Dermis microvascular lymphatic vessel endothelial cell (primary cell): ENCODE results near the gene ANKRD44. TPM values are rescaled to one million over a fixed set of nuclear protein-coding genes. Genes with fewer than 3 reads are reported as not detected.

ENCODE experiments used
- DNase-seq, 2 donors: peaks; one replicate each; pipeline versions ENCODE4 v3.0.0 to v3.0.0-alpha.2; 2010; ENCODE audit warnings: low read depth in 2 of 2
- total RNA-seq: library from RNA; depleted of rRNA; stranded (reverse); fragments of >200 nt; gene quantifications from 2 replicates; pipeline ENCODE4 v1.2.1, GENCODE V29; 2014

The ANKRD44 gene
- total RNA-seq, 1 donor from 2014 or later: 3.6 TPM

DNA sequence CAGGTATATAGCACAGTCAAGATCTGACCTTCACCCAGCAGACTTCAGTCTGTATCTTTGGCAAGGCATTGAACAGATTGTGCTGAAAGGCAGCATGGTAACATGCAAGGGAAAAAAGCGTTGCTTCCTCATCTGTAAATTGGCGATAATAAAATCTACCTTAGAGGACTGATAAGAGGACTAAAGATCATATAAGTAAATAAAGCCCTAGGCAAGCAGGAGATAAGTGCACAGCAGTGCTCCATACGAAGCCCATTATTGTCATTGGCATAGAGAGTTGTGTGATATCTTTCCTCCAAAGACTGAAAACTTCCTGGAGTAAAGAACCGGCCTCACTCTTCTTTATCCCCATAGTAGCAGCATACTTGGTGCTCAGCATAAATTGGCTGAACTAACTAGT is 162.6 kb downstream of the ANKRD44 start:
- no peak for DNase-seq

- DNase-seq: no peak
Measured at GRCh38 chr2:197146995-197147394, 163.6 kb downstream of the ANKRD44 start.

- DNase-seq: no peak
Measured at GRCh38 chr2:197145471-197146056, 165.0 kb downstream of the ANKRD44 start.

DNA sequence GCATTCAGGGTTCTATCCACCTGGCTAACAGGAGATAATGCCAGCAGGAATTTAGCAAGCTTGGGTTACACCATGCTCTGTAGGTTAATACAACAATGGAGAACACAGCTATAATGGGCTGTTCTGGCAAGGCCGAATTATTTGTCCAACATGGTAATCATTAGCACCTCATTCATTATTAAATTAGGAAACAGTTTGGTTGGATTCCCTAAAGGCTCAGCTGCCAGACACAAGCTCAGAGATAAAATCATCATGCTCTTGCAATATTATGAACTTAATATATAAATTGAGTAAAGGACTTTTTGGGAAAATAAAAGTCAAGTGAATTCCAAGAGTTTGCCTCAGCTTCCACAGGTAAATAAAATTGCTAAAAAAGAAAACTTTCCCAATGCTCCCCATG is 166.4 kb downstream of the ANKRD44 start:
- DNase-seq: no peak

GRCh38 chr2:197141702-197142473 is 168.7 kb downstream of the ANKRD44 start:
- no peak for DNase-seq

DNA sequence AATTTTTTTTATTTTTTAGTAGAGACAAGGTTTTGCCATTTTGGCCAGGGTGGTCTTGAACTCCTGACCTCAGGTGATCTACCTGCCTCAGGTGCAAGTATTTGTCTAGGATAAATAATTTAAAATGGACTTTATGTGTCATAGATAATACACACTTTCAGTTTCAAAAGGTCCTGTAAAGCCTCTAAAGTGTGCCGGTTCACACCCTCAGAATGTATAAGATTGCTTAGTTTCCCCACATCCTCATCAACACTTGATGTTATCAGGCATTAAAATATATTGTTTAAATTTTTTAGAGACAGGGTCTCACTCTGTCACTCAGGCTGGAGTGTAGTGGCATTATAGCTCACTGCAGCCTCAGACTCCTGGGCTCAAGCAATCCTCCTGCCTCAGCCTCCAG is 170.5 kb downstream of the ANKRD44 start:
- DNase-seq: no peak

DNA sequence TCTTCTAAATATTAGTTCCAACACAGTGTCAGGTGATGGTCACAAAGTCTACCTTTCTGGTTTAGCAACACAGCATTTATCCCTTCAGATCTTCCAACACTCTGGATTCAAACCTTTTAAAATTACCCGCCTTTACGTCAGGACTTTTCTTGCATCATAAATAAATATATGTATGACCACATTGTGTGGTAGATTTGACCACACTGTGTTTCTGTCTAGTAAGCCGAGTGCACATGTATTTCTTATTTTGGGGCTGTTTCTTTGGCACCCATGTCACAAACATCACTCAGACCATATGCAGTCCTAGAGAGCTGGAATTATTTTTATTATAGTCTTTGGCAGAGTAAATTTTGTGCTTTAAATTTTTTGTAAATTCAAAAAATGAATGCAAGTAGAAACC is 172.1 kb downstream of the ANKRD44 start:
- no peak for DNase-seq

DNA sequence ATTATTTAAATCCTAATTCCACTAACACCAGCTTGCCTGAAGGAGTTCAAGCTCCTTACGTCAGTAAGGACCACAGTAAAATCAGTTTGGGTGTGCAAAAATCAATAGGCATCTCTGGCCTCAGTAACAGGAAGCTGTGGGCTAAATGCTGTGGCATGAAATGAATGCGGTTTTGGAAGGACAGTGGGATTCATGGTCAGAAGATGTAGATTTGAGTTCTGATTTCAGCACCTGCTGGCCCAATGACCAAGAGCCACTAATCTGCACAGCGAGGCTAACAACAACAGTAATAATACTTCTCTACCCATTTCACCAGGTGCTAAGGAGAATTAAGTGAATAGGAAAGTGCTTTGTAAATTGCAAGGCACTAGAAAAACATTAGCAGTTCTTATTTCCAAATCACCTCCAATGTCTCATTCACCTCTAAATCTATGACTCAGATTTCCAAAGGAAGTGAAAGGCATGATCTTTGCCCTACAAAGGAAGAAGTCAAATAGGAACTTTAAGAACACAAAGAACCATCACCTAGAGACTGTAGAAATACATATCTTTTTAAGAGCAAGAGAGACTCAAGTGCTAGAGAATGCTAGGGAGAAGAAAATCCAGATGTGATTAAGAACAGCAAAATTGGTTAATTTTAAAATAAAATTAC is 172.6 kb downstream of the ANKRD44 start:
- DNase-seq: peak in 1 of 2 donors; percentile 69

DNA sequence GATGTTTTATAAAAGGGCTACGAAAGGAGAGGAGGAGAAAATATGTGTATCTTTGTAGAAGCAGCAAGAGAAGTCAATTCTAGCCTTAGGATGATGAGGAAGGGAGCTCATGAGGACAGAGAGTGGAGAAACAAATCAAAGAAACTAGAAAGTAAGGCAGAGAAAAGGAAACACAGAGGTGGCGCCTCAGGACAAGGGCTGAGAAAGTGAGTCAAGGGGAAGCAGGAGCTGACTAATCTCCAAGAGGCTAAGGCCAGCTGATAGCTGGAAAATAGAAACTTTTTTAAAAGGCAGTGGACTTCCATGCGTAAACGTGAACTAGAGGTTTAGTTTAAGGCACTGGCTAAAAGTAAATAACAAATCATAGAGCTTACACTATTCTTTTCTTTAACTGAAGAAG is 173.3 kb downstream of the ANKRD44 start:
- DNase-seq: peak in 1 of 2 donors; percentile 70

GRCh38 chr2:197136452-197136851 is 174.1 kb downstream of the ANKRD44 start:
- no peak for DNase-seq

DNA sequence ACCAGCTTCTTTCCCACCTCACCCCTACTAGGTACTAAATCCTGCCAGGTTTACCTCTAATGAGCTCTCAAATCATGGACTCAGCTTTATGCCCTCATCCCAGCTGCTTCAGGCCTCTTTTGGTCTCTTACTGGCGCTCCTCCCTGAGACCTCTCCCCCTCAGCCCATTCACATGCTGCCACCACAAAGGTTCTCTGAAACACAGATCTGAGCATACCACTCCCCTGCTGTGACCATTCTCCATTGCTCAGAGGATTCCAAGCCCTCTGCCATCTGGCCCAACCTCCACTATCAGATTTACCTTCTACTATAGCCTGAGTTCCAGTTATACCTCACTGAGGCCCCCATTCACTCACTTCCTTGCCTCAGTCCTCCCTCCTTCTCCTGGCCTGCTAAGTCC is 174.8 kb downstream of the ANKRD44 start:
- DNase-seq: no peak

GRCh38 chr2:197134206-197134605 is 176.4 kb downstream of the ANKRD44 start:
- no peak for DNase-seq

GRCh38 chr2:197131558-197131855 is 179.1 kb downstream of the ANKRD44 start:
- DNase-seq: no peak

GRCh38 chr2:197130318-197130717 is 180.3 kb downstream of the ANKRD44 start:
- DNase-seq: no peak

- no peak for DNase-seq
Measured at GRCh38 chr2:197128897-197129296, 181.7 kb downstream of the ANKRD44 start.

DNA sequence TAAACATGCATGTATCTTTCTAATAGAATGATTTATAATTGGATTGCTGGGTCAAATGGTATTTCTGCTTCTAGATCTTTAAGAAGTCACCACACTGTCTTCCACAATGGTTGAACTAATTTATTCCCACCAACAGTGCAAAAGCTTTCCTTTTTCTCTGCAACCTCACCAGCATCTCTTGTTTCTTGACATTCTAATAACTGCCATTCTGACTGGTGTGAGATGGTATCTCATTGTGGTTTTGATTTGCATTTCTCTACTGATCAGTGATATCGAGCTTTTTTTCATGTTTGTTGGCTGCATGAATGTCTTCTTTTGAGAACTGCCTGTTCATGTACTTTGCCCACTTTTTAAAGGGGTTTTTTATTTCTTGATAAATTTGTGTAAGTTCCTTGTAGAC is 182.5 kb downstream of the ANKRD44 start:
- no peak for DNase-seq

DNA sequence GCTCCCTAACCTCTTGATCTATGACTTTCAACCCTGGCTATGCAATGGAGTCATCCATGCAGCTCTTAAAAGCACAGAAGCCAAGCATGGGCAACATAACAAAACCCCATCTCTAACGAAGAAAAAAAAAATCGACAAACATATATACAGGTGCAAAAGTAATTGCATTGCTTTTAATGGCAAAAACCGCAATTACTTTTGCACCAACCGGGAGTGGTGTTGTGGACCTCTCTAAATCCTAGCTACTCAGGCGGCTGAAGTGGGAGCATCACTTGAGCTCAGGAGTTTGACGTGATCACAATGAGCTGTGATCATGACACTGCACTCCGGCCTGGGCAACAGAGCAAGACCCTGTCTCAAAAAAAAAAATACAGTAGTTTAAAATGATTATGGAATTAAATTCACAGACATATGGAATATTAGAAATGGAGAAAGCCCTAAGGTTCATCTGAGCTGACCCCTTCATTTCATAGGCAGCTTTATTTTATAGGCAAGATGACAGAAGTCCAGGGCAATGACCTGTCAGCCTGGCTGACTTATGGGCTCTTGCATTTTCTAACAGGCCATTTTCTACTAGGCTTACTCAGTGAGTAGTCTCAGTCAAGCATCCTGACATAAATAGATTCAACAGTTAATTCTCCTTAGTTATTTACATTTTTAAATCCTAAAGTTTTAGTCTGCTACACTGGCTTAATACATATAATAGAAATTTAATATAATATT is 183.8 kb downstream of the ANKRD44 start:
- no peak for DNase-seq

- DNase-seq: no peak
Measured at GRCh38 chr2:197124639-197125390, 185.8 kb downstream of the ANKRD44 start.

- DNase-seq: no peak
Measured at GRCh38 chr2:197122821-197123220, 187.8 kb downstream of the ANKRD44 start.

DNA sequence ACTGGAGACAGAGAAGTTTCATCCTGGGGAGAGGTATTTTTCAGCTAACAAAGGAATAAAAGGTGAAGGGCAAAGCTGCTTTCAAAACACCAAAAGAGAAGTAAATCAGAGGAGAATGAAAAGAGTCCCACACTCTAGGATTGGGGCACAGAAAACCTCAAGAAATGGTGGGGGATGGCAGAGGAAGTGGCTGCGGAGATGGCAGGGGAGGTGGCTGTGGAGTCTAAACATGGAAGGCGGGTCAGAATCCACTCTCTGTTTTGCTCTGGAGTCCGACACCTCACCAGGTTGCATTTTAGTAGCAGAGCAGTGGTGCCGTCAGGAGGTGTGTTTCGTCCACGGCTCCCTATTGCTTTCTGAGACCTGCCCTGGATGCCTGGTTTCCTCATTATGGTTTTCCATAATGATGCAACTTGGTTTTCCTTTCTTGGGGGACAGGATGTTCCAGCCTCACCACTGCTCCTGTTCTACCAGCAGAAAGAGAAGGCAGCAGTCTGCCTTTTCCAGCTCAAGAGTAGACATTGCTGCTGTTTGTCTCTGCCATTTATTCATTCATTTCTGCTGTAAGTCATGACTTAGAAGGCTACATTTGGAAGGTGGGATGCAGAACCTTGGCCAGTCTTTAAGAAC is 188.7 kb downstream of the ANKRD44 start:
- DNase-seq: no peak

DNA sequence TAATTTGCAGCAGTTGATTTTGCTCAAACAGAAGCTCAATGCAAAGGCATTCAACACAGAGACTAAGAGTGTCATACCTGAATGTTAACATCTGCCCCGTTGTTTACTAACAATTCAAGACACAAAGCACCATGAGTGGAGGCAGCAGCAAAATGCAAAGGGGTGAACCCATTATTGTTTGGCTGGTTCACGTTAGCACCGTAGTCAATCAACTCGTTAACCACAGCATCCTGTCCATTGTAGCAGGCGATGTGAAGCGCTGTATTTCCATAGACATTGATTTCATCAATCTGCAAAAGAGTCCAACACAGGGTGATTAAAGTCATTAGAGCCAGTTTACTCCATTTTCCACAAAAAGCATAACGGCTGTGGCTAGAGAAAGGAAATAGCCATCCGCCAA is 189.3 kb downstream of the ANKRD44 start:
- no peak for DNase-seq
